Neutrophil (primary cell): ENCODE results near the gene ZDHHC14.
"Not testable (repeated sequence)": the region's sequence is repeated elsewhere in the genome, so short reads cannot be mapped to it uniquely, and the experiment has no call there.

Source experiments
- H3K27ac ChIP-seq: fragments of 200-600 bp; sonication (generic); 2 replicates; pipeline ENCODE4 v1.5.1; 2016; ENCODE audit warnings: mild to moderate bottlenecking, moderate library complexity
- H3K27me3 ChIP-seq: fragments of 200-600 bp; sonication (generic); 2 replicates; pipeline ENCODE4 v1.6.0; 2016; ENCODE audit warnings: mild to moderate bottlenecking
- H3K36me3 ChIP-seq: fragments of 200-600 bp; sonication (generic); 2 replicates; pipeline ENCODE4 v1.5.1; 2017
- H3K4me1 ChIP-seq, 2 experiments: fragments of 200-600 bp in 1 of 2; sonication (generic) in 1 of 2; 1 replicate in 1 of 2; 2 replicates in 1 of 2; pipeline versions ENCODE4 v1.5.1 to v1.6.1; 2013 to 2016; ENCODE audit warnings: low read depth in 1 of 2, low read length in 1 of 2, mild to moderate bottlenecking in 1 of 2, moderate library complexity in 1 of 2; ENCODE audit not compliant: control insufficient read depth in 1 of 2, insufficient read depth in 1 of 2
- H3K4me3 ChIP-seq, 2 experiments: fragments of 200-600 bp in 1 of 2; sonication (generic) in 1 of 2; 1 replicate in 1 of 2; 2 replicates in 1 of 2; pipeline ENCODE4 v1.5.1; 2013 to 2016; ENCODE audit warnings: low read depth in 1 of 2, low read length in 1 of 2, mild to moderate bottlenecking in 1 of 2, moderate library complexity in 1 of 2
- H3K9me3 ChIP-seq: fragments of 200-600 bp; sonication (generic); 2 replicates; pipeline ENCODE4 v1.5.1; 2016
- CTCF ChIP-seq: fragments of 200-600 bp; sonication (generic); IDR thresholded peaks from 2 replicates; pipeline ENCODE4 v1.5.1; 2016; ENCODE audit warnings: antibody characterized with exemption

ZDHHC14 gene

GRCh38 chr6:157460182-157460999, 79.4 kb downstream of the ZDHHC14 start:
- no peaks in the 10 kb centered on the region for H3K9me3 ChIP-seq
- no peaks in the 10 kb centered on the region for H3K36me3 ChIP-seq
- peaks cover 12% of the 10 kb centered on the region for H3K27me3 ChIP-seq
- H3K4me3 ChIP-seq: no peak overlapping the region
- TF ChIP-seq CTCF: no peak
- no peaks in the 10 kb centered on the region for H3K4me1 ChIP-seq
- H3K27ac ChIP-seq: no peak overlapping the region

DNA sequence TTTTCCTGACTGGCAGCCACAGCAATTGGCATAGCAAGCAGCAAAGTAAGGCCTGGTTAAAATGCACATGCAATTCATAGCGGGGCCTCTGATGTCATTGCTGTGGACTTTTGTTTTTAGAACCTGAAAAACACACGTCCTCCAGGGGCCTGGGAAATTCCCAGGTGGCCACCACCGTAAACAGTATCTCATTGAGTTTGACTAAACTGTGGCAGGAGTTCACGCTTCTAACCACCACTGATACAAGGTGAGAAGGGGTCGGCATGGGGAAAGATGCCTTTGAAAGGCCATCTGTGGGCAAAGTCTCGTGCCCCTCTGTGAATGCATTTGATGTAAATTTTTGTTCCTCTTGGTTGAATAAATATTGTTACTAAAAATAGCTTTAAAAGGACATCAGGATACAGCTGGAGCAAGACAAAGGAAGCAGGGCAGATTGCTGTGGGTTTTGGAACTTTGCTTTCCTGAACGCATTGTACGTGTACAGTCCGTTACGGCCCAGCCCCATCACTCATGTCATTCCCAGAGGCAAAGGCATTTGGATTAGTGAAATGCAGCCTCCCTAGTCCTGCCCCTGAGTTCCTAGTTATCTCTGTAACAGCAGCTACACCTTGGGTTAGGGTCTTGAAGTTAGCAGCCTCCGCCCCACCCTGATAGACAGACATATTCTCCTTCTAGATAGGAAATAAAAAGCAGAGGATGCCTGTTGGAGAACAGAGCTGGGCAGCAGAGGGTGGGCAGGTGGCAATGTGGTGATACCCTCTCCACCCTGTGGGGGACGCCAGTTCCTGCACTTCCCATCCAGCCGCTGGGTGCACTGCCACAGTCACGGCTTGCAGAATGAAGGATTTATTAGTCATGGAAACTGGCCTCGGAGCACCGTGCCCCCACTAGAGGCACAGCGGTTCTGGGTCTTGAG, 80.3 kb downstream of the ZDHHC14 start:
- H3K4me3 ChIP-seq: no peak overlapping the region
- H3K27me3 ChIP-seq: peaks cover 12% of the 10 kb centered on the region
- H3K36me3 ChIP-seq: no peaks in the 10 kb centered on the region
- no peaks in the 10 kb centered on the region for H3K9me3 ChIP-seq
- TF ChIP-seq CTCF: no peak
- H3K4me1 ChIP-seq: no peaks in the 10 kb centered on the region
- no peak overlapping the region for H3K27ac ChIP-seq

- no peaks in the 10 kb centered on the region for H3K36me3 ChIP-seq
- no peak for TF ChIP-seq CTCF
- no peaks in the 10 kb centered on the region for H3K9me3 ChIP-seq
- no peak overlapping the region for H3K27ac ChIP-seq
- no peaks in the 10 kb centered on the region for H3K4me1 ChIP-seq
- peaks cover 12% of the 10 kb centered on the region for H3K27me3 ChIP-seq
- no peak overlapping the region for H3K4me3 ChIP-seq
Observed at GRCh38 chr6:157462956-157463742, 82.2 kb downstream of the ZDHHC14 start.

DNA sequence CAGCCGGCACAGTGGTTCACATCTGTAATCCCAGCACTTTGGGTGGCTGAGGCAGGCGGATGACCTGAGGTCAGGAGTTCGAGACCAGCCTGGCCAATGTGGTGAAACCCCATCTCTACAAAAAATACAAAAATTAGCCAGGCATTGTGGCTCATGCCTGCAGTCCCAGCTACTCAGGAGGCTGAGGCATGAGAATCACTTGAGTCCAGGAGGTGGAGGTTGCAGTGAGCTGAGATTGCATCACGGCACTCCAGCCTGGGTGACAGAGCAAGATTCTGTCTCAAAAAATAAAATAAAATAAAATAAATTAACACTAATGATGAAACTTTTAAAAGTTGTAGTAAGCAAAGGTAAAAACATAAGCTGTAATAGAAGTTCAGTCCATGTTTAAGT, 82.7 kb downstream of the ZDHHC14 start:
- not testable (repeated sequence) for H3K4me3 ChIP-seq, H3K36me3 ChIP-seq, H3K9me3 ChIP-seq, H3K4me1 ChIP-seq, H3K27ac ChIP-seq
- H3K27me3 ChIP-seq: peaks cover 12% of the 10 kb centered on the region

- Histone ChIP-seq H3K27me3 (peaks cover 12% of the 10 kb centered on the region), H3K9me3 (no peaks in the 10 kb centered on the region), H3K4me1 (no peaks in the 10 kb centered on the region), H3K27ac (no peak overlapping the region), H3K36me3 (no peaks in the 10 kb centered on the region), H3K4me3 (no peak overlapping the region)
- no peak for TF ChIP-seq CTCF
Observed at GRCh38 chr6:157464653-157465535, 83.9 kb downstream of the ZDHHC14 start.
